MG63 (cell line): Measurements from ENCODE around the gene TCP1. TPM values are rescaled to one million over a fixed set of nuclear protein-coding genes. Genes with fewer than 3 reads are reported as not detected.
A peak's percentile ranks its signal among the peaks of the same experiment; 100 is the strongest.
"Not testable (repeated sequence)": the region's sequence is repeated elsewhere in the genome, so short reads cannot be mapped to it uniquely, and the experiment has no call there.

Source experiments
- DNase-seq: peaks from one replicate; pipeline ENCODE4 v3.0.0-alpha.2; 2020
- H3K27me3 ChIP-seq: fragments of 250-450 bp; sonication (Bioruptor Pico); 2 replicates; pipeline ENCODE4 v1.5.1; 2020; ENCODE audit warnings: mild to moderate bottlenecking, moderate library complexity
- H3K36me3 ChIP-seq: fragments of 250-450 bp; sonication (Bioruptor Pico); 2 replicates; pipeline ENCODE4 v1.5.1; 2020; ENCODE audit warnings: mild to moderate bottlenecking, moderate library complexity
- H3K4me3 ChIP-seq: fragments of 250-450 bp; sonication (Bioruptor Pico); 2 replicates; pipeline ENCODE4 v1.5.1; 2020; ENCODE audit warnings: mild to moderate bottlenecking, moderate library complexity
- H3K9me3 ChIP-seq: fragments of 250-450 bp; sonication (Bioruptor Pico); 2 replicates; pipeline ENCODE4 v1.5.1; 2020; ENCODE audit warnings: mild to moderate bottlenecking, moderate library complexity
- total RNA-seq: library from RNA; depleted of rRNA; stranded (reverse); fragments of >200 nt; shearing (Covaris generic); gene quantifications from 2 replicates; pipeline ENCODE4 v1.2.3, GENCODE V29; 2014; ENCODE audit warnings: low replicate concordance

The TCP1 gene
- total RNA-seq, 1 experiment from 2014 or later: 229 TPM

DNA sequence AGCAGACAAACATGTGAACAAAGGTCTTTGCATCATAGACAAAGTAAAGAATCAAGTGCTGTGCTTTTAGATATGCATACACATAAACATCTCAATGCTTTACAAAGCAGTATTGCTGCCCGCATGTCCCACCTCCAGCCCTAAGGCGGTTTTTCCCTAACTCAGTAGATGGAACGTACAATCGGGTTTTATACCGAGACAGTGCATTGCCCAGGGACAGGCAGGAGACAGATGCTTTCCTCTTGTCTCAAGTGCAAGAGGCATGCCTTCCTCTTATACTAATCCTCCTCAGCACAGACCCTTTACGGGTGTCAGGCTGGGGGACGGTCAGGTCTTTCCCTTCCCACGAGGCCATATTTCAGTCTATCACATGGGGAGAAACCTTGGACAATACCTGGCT is 5.6 kb upstream of the TCP1 start:
- H3K9me3 ChIP-seq, H3K27me3 ChIP-seq, H3K4me3 ChIP-seq, DNase-seq: not testable (repeated sequence)
- peaks cover 70% of the 10 kb centered on the region for H3K36me3 ChIP-seq

DNA sequence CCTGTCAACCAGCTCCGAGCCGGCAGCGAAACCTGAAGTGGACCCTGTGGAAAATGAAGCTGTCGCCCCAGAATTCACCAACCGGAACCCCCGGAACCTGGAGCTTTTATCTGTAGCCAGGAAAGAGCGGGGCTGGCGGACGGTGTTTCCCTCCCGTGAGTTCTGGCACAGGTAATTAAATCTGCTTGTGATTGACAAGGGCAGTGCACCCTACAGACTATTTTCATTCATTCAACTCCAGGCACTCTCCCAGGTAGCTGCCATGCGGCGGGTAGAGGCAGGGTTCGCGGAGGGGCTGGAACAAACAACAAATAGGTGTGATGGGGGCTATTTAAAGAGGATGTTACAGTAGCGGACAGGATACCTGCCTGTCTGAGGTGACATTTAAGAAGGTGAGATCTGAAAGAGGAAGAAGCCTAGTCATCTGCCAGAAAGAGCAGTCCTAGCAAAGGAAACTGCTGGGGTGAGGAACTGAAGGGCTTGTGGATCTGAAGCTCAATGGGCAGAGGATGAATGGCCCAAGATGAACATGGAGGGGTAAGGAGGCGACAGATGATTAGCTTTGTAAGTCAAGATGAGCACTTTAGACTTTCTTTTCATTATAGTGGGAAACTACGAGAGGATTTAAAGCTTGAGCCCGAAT is 1.7 kb upstream of the TCP1 start:
- Histone ChIP-seq H3K4me3 (peak overlapping the region; percentile 77), H3K27me3 (no peaks in the 10 kb centered on the region), H3K9me3 (no peaks in the 10 kb centered on the region), H3K36me3 (peaks cover 66% of the 10 kb centered on the region)
- no peak for DNase-seq

DNA sequence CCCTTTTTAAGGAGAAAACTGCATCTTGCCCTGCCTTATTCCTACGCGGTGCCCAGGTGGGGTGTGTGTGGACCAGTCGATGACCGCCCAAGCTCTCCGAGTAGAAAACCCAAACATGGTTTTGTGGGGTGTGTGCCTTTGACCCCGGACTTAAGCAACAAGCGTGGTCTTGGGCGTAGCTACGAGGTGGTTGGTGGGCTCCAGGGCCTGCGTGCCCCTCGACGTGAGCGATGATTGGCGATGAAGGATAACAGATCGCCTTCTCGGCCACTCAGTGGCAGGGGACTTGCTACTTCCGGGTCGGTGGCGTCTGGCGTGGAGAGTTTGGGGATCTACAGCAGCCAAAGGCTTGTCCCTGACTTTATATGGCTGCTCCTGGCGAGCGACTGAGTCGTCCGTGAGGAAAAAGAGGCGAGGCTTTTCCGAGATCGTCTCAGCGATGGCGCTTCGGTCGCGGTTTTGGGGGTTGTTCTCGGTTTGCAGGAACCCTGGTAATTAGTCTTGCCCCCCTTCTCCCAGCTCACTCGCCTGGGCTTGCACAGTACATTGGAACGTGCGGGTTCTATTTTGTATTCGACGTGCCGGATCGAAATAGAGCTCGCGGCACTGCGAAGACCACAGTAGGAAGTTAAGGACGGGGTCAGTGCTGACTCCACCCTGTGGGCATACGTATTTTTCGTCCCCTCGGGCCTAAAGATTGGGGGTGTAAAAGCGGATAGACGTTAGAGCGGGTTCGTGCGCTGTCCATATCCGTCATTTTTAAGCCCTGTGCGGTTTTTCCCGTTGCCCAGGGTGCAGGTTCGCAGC is 950 bp upstream of the TCP1 start, which contains the start of gene MRPL18:
Gene MRPL18 (plus strand): TSS at position 319 of the 807 bp plus-strand sequence. CDS start 121 bp downstream, at position 440.
- H3K36me3 ChIP-seq: peaks cover 73% of the 10 kb centered on the region
- no peaks in the 10 kb centered on the region for H3K27me3 ChIP-seq
- no peaks in the 10 kb centered on the region for H3K9me3 ChIP-seq
- DNase-seq: peak; percentile 96
- H3K4me3 ChIP-seq: peak within 1 kb of the TSS; percentile 77

DNA sequence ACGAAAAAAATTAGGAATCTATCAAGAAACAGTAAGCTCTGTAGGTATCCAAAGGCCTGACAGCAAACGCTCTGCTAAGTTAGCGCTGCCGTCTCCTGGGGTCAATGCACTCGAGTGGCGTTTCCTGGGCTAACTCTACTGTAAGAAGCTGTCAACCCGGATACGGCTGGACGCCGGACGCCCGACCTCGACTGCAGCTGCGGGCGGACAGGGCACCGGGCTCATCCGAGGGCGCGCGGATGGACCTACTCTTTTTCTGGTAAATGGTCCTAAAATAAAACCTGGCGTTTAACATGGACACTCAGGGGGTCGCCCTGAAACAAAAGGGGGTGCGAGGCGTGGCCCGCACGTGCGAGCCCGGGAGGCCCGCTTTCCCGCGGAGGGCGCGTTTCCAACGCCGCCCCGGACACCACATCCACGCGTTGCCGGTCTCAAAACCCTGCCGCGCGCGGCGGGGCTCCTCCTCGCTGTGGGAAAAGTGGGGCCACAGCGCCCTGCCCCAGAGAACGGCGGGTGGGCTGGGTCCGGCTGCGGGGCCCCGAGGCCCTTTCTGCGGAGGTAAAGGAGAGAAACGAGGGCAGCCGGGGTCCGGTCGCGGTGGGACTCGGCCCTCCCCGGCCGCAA is 537 bp downstream of the TCP1 start:
- peak; percentile 43 for DNase-seq
- Histone ChIP-seq H3K27me3 (no peaks in the 10 kb centered on the region), H3K4me3 (peak overlapping the region; percentile 77), H3K36me3 (peaks cover 76% of the 10 kb centered on the region), H3K9me3 (no peaks in the 10 kb centered on the region)

- no peak for DNase-seq
- Histone ChIP-seq H3K9me3 (no peaks in the 10 kb centered on the region), H3K27me3 (no peaks in the 10 kb centered on the region), H3K36me3 (peaks cover 76% of the 10 kb centered on the region), H3K4me3 (peak overlapping the region; percentile 77)
Observed at GRCh38 chr6:159788276-159788675, 1.1 kb downstream of the TCP1 start.

DNA sequence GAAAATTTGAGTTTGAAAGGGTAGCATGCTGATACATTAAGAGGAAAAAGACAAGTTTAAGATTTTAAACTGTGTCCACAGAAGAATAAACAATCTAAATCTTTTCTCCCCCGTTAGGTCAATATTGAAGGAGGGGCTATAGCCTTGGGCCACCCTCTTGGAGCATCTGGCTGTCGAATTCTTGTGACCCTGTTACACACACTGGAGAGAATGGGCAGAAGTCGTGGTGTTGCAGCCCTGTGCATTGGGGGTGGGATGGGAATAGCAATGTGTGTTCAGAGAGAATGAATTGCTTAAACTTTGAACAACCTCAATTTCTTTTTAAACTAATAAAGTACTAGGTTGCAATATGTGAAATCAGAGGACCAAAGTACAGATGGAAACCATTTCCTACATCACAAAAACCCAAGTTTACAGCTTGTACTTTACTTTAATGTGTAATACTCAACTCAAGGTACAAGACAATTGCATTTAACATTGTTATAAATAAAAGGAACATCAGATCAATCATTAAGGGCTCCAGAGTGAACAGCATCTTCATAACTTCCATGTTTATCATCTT is 10.8 kb downstream of the TCP1 start:
- Histone ChIP-seq H3K36me3 (peaks cover 71% of the 10 kb centered on the region), H3K9me3 (no peaks in the 10 kb centered on the region), H3K4me3 (no peak overlapping the region), H3K27me3 (no peaks in the 10 kb centered on the region)
- no peak for DNase-seq

DNA sequence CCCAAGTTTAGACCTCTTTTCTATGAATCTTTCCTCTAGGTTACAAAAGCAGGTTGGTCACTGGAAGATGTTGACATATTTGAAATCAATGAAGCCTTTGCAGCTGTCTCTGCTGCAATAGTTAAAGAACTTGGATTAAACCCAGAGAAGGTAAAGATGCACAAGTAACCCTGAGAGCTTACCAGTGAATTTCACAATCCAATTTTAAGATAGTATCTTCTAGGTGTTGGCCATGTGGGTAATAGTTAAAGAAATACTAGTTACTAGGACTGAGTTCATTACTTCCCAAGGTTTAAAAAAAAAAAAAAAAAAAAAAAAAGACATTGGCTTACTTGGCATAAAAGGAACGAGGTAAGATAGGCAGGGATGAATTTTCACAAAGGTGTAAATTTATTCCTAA is 11.3 kb downstream of the TCP1 start:
- DNase-seq: no peak
- H3K4me3 ChIP-seq: no peak overlapping the region
- H3K27me3 ChIP-seq: no peaks in the 10 kb centered on the region
- H3K36me3 ChIP-seq: peaks cover 66% of the 10 kb centered on the region
- no peaks in the 10 kb centered on the region for H3K9me3 ChIP-seq

DNA sequence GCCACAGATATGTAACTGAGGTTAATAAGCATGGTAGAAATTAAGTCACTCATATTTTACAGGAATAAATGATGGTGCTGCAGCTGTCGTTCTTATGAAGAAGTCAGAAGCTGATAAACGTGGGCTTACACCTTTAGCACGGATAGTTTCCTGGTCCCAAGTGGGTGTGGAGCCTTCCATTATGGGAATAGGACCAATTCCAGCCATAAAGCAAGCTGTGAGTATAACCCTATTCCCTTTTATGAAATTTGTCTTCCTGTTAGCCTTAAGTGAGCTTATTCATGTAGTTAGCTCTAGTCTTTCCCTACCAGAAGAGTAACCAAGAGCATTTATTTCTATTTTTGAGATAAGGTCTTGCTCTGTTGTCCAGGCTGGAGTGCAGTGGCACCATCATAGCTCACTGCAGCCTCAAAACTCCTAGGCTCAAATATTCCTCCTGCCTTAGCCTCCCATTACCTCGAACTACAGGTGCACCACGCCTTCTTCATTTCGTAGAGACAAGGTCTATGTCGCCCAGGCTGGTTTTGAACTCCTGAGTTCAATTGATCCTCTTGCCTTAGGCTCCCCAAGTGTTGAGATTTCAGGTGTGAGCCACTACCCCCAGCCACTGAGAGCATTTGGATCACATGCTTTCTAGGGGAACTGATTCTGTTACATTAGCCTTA is 12.0 kb downstream of the TCP1 start:
- peaks cover 58% of the 10 kb centered on the region for H3K36me3 ChIP-seq
- no peak overlapping the region for H3K4me3 ChIP-seq
- H3K27me3 ChIP-seq: no peaks in the 10 kb centered on the region
- H3K9me3 ChIP-seq: no peaks in the 10 kb centered on the region
- no peak for DNase-seq

GRCh38 chr6:159772196-159772595 is 17.2 kb downstream of the TCP1 start:
- no peak overlapping the region for H3K4me3 ChIP-seq
- no peaks in the 10 kb centered on the region for H3K9me3 ChIP-seq
- H3K36me3 ChIP-seq: peaks cover 32% of the 10 kb centered on the region
- H3K27me3 ChIP-seq: no peaks in the 10 kb centered on the region
- DNase-seq: no peak

GRCh38 chr6:159769470-159769869 is 19.9 kb downstream of the TCP1 start:
- H3K27me3 ChIP-seq: no peaks in the 10 kb centered on the region
- H3K4me3 ChIP-seq: no peak overlapping the region
- no peak for DNase-seq
- H3K36me3 ChIP-seq: peaks cover 34% of the 10 kb centered on the region
- H3K9me3 ChIP-seq: no peaks in the 10 kb centered on the region

- Histone ChIP-seq H3K36me3 (peaks cover 46% of the 10 kb centered on the region), H3K4me3 (no peak overlapping the region), H3K9me3 (no peaks in the 10 kb centered on the region), H3K27me3 (no peaks in the 10 kb centered on the region)
- DNase-seq: no peak
Observed at GRCh38 chr6:159766906-159767305, 22.5 kb downstream of the TCP1 start.

DNA sequence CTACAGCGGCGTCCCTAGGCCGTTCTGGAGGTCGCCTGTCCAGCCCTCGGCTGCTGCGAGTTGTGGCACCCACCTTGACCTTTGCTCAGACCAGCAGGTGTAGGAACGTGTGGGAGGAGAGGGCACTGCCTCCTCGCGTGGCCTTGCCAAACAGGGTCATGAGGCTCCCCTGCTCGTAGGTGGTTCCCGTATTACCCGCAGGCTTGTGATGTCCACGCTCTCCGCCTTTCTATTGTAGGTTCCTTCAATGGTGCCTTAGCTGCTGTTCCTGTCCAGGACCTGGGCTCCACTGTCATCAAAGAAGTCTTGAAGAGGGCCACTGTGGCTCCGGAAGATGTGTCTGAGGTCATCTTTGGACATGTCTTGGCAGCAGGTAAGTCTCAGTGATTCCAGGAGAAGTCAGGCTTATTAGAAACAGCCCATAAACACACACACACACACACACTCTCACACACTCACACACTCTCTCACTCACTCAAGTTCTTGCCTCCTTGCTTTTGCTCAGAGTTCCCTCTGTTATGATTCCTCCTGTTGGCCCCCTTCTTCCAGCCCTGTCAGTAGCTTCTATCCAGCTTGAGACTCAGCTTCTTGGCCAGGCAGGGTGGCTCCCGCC is 26.6 kb downstream of the TCP1 start:
- peaks cover 47% of the 10 kb centered on the region for H3K36me3 ChIP-seq
- H3K9me3 ChIP-seq: no peaks in the 10 kb centered on the region
- DNase-seq: no peak
- no peaks in the 10 kb centered on the region for H3K27me3 ChIP-seq
- H3K4me3 ChIP-seq: peak overlapping the region; percentile 77

GRCh38 chr6:159761873-159762680 is 27.3 kb downstream of the TCP1 start, which contains the start of gene ACAT2:
Gene ACAT2, plus strand, starts transcription at chr6:159762045. Its CDS starts 43 bp downstream, at chr6:159762088.
- Histone ChIP-seq H3K9me3 (no peaks in the 10 kb centered on the region), H3K27me3 (no peaks in the 10 kb centered on the region), H3K4me3 (peak within 1 kb of the TSS; percentile 77), H3K36me3 (peaks cover 44% of the 10 kb centered on the region)
- DNase-seq: peak; percentile 97

DNA sequence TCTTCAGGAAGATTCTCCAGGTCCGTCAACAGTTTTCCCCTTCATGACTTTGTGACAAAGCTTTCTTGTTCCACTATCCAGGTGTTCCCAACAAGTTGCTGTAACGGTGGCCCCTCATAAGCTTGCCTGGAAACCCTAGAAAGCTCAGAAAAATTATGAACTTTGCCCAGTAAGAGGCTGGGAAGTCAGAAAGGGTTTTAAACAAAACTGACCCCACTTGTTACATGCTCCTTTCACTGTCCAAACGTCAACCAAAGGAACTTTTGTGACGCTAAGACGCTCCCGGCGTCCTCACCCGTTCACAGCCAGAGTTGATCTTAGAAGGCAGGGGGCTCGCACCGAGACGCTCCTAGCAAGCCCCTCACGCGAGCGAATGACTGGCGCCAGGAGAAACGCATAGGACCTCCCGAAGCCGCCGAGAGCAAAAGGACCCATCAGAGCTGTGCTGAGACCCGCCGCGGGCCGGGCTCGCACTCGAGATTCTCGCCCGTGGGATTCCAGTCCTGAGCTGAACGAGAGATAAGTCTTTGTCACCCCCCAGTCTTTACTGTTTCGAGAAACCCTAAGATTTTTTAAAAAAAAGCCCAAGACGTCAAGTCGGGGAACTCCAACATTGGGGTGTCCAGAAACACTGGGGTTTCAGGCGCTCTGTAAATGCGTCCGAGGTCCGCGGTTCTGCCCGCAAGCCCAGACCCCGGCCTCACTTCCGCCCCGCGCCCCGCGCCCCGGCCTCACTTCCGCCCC is 28.1 kb downstream of the TCP1 start:
- Histone ChIP-seq H3K36me3 (peaks cover 43% of the 10 kb centered on the region), H3K4me3 (peak overlapping the region; percentile 77), H3K27me3 (no peaks in the 10 kb centered on the region), H3K9me3 (no peaks in the 10 kb centered on the region)
- peak; percentile 26 for DNase-seq

DNA sequence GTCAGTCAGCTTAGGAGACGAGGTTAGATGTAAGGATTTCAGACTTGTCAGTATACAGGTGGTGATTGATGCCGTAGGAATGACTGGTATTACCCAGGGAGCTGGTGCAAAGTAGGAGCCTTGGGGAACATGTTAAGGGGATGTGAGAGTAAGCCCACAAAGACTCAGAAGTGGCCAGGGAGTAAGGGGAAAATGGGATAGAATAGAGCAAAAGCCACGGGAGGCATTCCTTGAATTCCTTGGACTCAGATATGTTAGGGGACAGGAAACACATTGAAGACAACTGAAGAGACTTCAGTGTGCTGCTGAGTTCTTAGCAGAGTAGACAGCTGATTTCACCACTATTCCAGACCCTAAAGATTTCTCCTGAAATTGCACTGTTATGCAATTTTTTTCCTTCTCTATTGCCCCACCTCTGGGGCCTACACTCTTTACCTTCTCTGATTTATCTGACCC is 28.8 kb downstream of the TCP1 start:
- Histone ChIP-seq H3K36me3 (peaks cover 49% of the 10 kb centered on the region), H3K4me3 (peak overlapping the region; percentile 77; the same call in 1 of the 2 replicates)

More for the DNA sequence above, 28.8 kb downstream of the TCP1 start:
- Histone ChIP-seq H3K27me3 (no peaks in the 10 kb centered on the region), H3K9me3 (no peaks in the 10 kb centered on the region)
- DNase-seq: peak; percentile 26
